CD8-positive, alpha-beta memory T cell (primary cell): Measurements from ENCODE around the gene TPSD1. TPM values are rescaled to one million over a fixed set of nuclear protein-coding genes. Genes with fewer than 3 reads are reported as not detected.
A peak's percentile ranks its signal among the peaks of the same experiment; 100 is the strongest.
"Not testable (repeated sequence)": the region's sequence is repeated elsewhere in the genome, so short reads cannot be mapped to it uniquely, and the experiment has no call there.

Experiments
- CTCF ChIA-PET: fragments of 350-600 bp; sonication (Branson Sonifier 250); formaldehyde crosslinking; loops from one replicate; lab custom pipeline; 2021; ENCODE audit warnings: antibody characterized with exemption; lab: Charles Lee
- POLR2A ChIA-PET: fragments of 350-600 bp; sonication (Branson Sonifier 250); formaldehyde crosslinking; loops from one replicate; lab custom pipeline; 2021; ENCODE audit warnings: antibody characterized with exemption; lab: Charles Lee
- DNase-seq, 5 donors: peaks; one replicate each; pipeline versions ENCODE4 v3.0.0 to v3.0.0-alpha.2; 2020 to 2022; ENCODE audit warnings: mixed read lengths in 1 of 5
- H3K27ac ChIP-seq: one replicate; pipeline ENCODE4 v1.7.0; 2013; ENCODE audit warnings: low read depth, mild to moderate bottlenecking, low read length, moderate library complexity
- H3K27me3 ChIP-seq: 2 replicates; pipeline ENCODE4 v1.7.0; 2013; ENCODE audit warnings: low read length, mild to moderate bottlenecking; ENCODE audit not compliant: insufficient read depth, poor library complexity, severe bottlenecking
- H3K36me3 ChIP-seq: 2 replicates; pipeline ENCODE4 v1.7.0; 2013; ENCODE audit warnings: mild to moderate bottlenecking, low read length, moderate library complexity; ENCODE audit not compliant: insufficient read depth
- H3K4me1 ChIP-seq: 2 replicates; pipeline ENCODE4 v1.7.0; 2013; ENCODE audit warnings: mild to moderate bottlenecking, low read length, moderate library complexity; ENCODE audit not compliant: insufficient read depth
- H3K4me3 ChIP-seq: 2 replicates; pipeline ENCODE4 v1.7.0; 2013; ENCODE audit warnings: mild to moderate bottlenecking, low read length
- H3K9me3 ChIP-seq: 2 replicates; pipeline ENCODE4 v1.7.0; 2013; ENCODE audit warnings: mild to moderate bottlenecking, low read length
- H3K27ac Mint-ChIP-seq, 8 donors: one replicate each; pipeline ENCODE4 v1.8.0; 2020 to 2021; ENCODE audit warnings: mixed read lengths in 8 of 8, mild to moderate bottlenecking in 6 of 8, inconsistent platforms in 3 of 8, moderate library complexity in 3 of 8
- H3K27me3 Mint-ChIP-seq, 2 donors: one replicate each; pipeline ENCODE4 v1.8.0; 2020 to 2021; ENCODE audit warnings: mixed read lengths in 2 of 2, mild to moderate bottlenecking in 1 of 2, moderate library complexity in 1 of 2
- H3K36me3 Mint-ChIP-seq, 3 donors: one replicate each; pipeline ENCODE4 v1.8.0; 2020 to 2021; ENCODE audit warnings: mixed read lengths in 3 of 3, inconsistent platforms in 1 of 3, mild to moderate bottlenecking in 1 of 3
- H3K4me1 Mint-ChIP-seq, 3 donors: one replicate each; pipeline ENCODE4 v1.8.0; 2020 to 2021; ENCODE audit warnings: mixed read lengths in 3 of 3, inconsistent platforms in 1 of 3, mild to moderate bottlenecking in 1 of 3
- H3K4me3 Mint-ChIP-seq, 7 donors: one replicate each; pipeline ENCODE4 v1.8.0; 2020 to 2021; ENCODE audit warnings: mixed read lengths in 7 of 7, mild to moderate bottlenecking in 6 of 7, moderate library complexity in 4 of 7, inconsistent platforms in 2 of 7
- H3K9me3 Mint-ChIP-seq, 5 donors: one replicate each; pipeline ENCODE4 v1.8.0; 2020 to 2022; ENCODE audit warnings: mixed read lengths in 5 of 5, mild to moderate bottlenecking in 3 of 5, moderate library complexity in 2 of 5, inconsistent platforms in 1 of 5
- polyA plus RNA-seq: library from polyadenylated mRNA; unstranded; fragments of 300-500 nt; fragmentation: Illumina TruSeq; gene quantifications from one replicate; pipeline ENCODE4 v1.2.3, GENCODE V29; 2021
- total RNA-seq, 2 experiments: library from RNA; stranded (reverse); gene quantifications; one replicate each; pipeline ENCODE4 v1.2.3, GENCODE V29; 2021

TPSD1 gene
- total and polyA plus RNA-seq, 3 experiments from 2014 or later: not detected

DNA sequence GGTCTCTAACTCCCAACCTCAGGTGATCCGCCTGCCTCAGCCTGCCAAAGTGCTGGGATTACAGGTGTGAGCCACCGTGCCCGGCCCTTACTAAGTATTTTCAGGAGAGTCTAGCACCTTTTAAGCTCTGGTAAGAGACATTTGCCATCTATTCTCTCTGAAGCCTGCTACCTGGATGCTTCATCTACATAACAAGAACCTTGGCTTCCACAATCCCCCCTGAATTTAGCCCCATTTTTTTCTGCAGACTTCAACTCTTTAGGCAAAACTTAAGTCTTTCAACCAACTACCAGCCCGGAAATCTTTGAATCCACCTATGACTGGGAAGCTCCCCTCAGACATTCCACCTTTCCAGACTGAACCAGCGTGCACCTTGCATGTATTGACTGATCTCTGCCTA, 39.6 kb downstream of the TPSD1 start:
- Histone ChIP-seq H3K4me1 (peaks cover 2% of the 10 kb centered on the region), H3K36me3 (no peaks in the 10 kb centered on the region), H3K27me3 (no peaks in the 10 kb centered on the region), H3K27ac (no peak overlapping the region), H3K9me3 (no peaks in the 10 kb centered on the region), H3K4me3 (no peak overlapping the region)
- peaks cover 0 to 5% (median 0%) of the 10 kb centered on the region in 3 donors for H3K36me3 Mint-ChIP-seq
- H3K9me3 Mint-ChIP-seq: no peaks in the 10 kb centered on the region
- no peak overlapping the region for H3K27ac Mint-ChIP-seq
- peaks cover 29 to 59% of the 10 kb centered on the region in 2 donors for H3K27me3 Mint-ChIP-seq
- DNase-seq: no peak
- ChIA-PET POLR2A (interaction anchor here (0.6 kb wide), 1 partner anchor 373 kb away, joined by 3 read pairs; no protein-coding TSS in a partner anchor), CTCF (interaction anchor here (1.2 kb wide), 1 partner anchor 10 kb away, joined by 4 read pairs; no protein-coding TSS in a partner anchor)
- no peak overlapping the region for H3K4me3 Mint-ChIP-seq
- H3K4me1 Mint-ChIP-seq: peaks cover 0 to under 1% (median 0%) of the 10 kb centered on the region in 3 donors

DNA sequence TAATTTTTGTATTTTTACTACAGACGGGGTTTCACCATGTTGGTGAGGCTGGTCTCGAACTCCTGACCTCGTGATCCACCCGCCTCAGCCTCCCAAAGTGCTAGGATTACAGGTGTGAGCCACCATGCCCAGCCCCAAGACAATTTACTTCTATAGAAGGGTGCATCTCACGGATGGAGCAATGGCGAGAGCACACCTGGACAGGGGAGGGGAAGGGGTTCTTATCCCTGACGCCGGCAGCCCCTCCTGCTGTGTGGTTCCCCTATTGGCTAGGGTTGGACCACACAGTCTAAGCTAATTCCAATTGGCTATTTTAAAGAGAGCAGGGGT, 40.8 kb downstream of the TPSD1 start:
- POLR2A ChIA-PET, H3K4me3 Mint-ChIP-seq, H3K9me3 ChIP-seq, DNase-seq, H3K36me3 Mint-ChIP-seq, H3K4me3 ChIP-seq, H3K27ac ChIP-seq, H3K4me1 ChIP-seq, CTCF ChIA-PET, H3K27me3 ChIP-seq, H3K9me3 Mint-ChIP-seq, H3K36me3 ChIP-seq, H3K4me1 Mint-ChIP-seq, H3K27ac Mint-ChIP-seq: not testable (repeated sequence)
- H3K27me3 Mint-ChIP-seq: peaks cover 20 to 53% of the 10 kb centered on the region in 2 donors

DNA sequence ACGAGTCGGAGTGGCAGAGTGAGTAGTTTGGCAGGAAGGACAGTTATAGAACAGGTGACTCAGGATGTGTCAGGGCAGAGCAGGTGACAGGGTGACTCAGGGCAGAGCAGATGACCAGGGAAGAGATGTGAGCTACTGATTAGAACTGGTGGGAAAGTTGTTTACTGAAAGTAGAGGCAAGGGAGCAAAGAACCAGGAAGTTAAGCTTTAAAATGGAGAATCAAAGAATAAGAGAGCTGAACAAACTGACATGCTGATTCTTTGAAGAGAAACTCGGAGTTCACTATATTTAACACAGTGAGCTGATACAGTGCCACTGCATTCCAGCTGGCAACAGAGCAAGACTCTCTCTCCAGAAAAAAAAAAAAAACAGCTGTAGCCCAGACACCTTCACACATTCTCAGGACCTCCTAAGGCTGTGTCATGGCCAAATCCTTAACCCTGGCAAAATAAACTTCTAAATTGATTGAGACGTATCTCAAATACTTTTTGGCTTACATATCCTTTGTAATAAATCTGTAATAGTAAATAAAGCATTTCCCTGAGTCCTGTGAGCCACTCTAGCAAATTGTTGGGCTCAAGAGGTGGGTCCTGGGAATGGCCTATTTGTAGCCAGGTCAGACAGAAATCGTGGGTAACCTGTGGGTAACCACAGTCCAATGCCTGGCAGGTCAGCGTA, 41.3 kb downstream of the TPSD1 start:
- H3K36me3 Mint-ChIP-seq: peaks cover 0 to 5% (median 0%) of the 10 kb centered on the region in 3 donors
- H3K9me3 ChIP-seq: no peaks in the 10 kb centered on the region
- H3K27ac Mint-ChIP-seq: no peak overlapping the region
- no peak overlapping the region for H3K4me3 ChIP-seq
- H3K9me3 Mint-ChIP-seq: no peaks in the 10 kb centered on the region
- no peak overlapping the region for H3K4me3 Mint-ChIP-seq
- ChIA-PET CTCF (no interaction called here), POLR2A (no interaction called here)
- H3K27me3 ChIP-seq: no peaks in the 10 kb centered on the region
- H3K27me3 Mint-ChIP-seq: peaks cover 20 to 49% of the 10 kb centered on the region in 2 donors
- DNase-seq: no peak
- H3K4me1 Mint-ChIP-seq: peaks cover 0 to 10% (median 3%) of the 10 kb centered on the region in 3 donors
- H3K36me3 ChIP-seq: no peaks in the 10 kb centered on the region
- peaks cover 5% of the 10 kb centered on the region for H3K4me1 ChIP-seq
- peak overlapping the region; percentile 64 for H3K27ac ChIP-seq

DNA sequence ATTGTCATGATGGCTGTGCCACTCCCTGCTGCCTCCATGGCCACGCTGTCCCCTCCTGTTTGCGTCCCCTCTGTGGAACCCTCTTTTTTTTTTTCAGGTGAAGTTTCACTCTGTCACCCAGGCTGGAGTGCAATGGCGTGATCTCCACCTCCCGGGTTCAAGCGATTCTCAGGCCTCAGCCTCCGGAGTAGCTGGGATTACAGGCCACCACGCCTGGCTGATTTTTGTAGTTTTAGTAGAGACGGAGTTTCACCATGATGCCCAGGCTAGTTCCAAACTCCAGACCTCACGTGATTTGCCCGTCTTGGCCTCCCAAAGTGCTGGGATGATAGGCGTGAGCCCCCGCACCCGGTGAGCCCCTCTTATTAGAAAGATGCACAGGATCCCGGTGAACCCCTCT, 42.5 kb downstream of the TPSD1 start:
- CTCF ChIA-PET: no interaction called here
- no peak overlapping the region for H3K4me3 Mint-ChIP-seq
- no peak for DNase-seq
- peaks cover 20 to 40% of the 10 kb centered on the region in 2 donors for H3K27me3 Mint-ChIP-seq
- POLR2A ChIA-PET: no interaction called here
- Histone ChIP-seq H3K4me3 (no peak overlapping the region), H3K27me3 (no peaks in the 10 kb centered on the region), H3K27ac (peak overlapping the region; percentile 81), H3K4me1 (peaks cover 5% of the 10 kb centered on the region), H3K36me3 (no peaks in the 10 kb centered on the region), H3K9me3 (no peaks in the 10 kb centered on the region)
- H3K9me3 Mint-ChIP-seq: no peaks in the 10 kb centered on the region
- no peak overlapping the region for H3K27ac Mint-ChIP-seq
- H3K4me1 Mint-ChIP-seq: peaks cover 0 to 17% (median 6%) of the 10 kb centered on the region in 3 donors
- H3K36me3 Mint-ChIP-seq: peaks cover 0 to 5% (median 0%) of the 10 kb centered on the region in 3 donors

DNA sequence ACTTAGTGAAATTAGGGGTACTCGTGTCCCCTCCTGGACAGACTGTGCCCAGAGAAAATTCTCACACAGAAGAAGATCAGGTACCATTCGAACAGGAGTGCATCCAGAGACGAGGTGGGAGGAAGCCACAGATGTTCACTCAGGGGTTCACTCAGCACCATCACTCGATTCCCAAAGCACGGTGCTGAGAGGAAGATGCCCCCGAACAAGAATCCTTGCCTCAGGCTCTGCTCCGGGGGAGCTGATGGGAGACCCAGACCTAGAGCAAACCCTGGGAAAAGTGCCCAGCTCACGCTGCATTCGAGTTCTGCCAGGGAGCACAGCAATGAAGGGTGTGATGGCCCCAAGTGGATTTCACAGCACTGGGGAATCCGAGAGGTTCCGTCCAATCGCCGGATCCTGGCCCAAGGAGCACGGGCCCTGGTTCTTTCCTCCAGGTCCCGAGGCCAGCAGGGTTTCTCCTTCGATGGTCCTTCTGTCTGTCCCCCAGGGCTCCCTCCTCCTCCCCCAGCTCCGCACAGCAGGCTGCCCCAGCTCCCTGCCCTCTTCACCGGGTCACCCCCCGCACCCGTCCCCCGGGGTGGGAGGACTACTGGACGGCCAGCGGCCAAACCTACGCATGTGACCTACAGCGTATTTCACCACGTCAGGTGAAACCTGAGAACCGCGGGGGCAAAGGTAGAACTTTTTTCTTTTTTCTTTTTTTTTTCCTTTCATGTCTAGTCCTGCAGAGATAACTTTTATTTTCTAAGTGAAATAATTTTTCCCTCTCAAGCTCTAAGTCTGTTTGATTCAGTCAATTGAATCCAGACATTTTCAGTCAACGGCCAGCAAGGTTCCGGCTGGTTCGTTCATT, 43.4 kb downstream of the TPSD1 start:
- Mint-ChIP-seq H3K27ac (no peak overlapping the region), H3K4me1 (peaks cover 6 to 25% (median 11%) of the 10 kb centered on the region in 3 donors), H3K27me3 (peaks cover 15 to 32% of the 10 kb centered on the region in 2 donors), H3K4me3 (no peak overlapping the region), H3K9me3 (no peaks in the 10 kb centered on the region), H3K36me3 (peaks cover 0 to 2% (median 0%) of the 10 kb centered on the region in 3 donors)
- no peak for DNase-seq
- CTCF ChIA-PET: interaction anchor here (1.1 to 1.3 kb wide), 2 partner anchors 13 to 64 kb away, joined by 3 to 5 read pairs; no protein-coding TSS in a partner anchor
- peaks cover 14% of the 10 kb centered on the region for H3K4me1 ChIP-seq
- POLR2A ChIA-PET: no interaction called here
- no peaks in the 10 kb centered on the region for H3K36me3 ChIP-seq
- H3K27me3 ChIP-seq: no peaks in the 10 kb centered on the region
- H3K4me3 ChIP-seq: no peak overlapping the region
- H3K9me3 ChIP-seq: no peaks in the 10 kb centered on the region
- H3K27ac ChIP-seq: peak overlapping the region; percentile 81

DNA sequence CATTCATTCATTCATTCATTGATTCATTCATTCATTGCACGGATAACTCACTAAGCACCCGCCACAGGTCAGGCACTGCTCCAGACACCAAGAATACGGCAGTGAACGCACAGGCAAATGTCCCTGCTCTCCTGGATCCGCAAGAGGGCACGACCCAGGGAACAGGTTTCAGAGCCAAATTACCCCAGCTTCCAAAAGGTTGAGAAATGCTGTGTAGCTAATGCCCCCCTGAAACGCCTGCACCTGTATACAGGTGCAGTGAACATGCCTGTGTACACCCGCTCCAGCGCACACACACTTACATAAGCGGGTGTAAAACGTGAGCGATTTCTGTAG, 44.0 kb downstream of the TPSD1 start:
- Histone ChIP-seq H3K27ac (peak overlapping the region; percentile 81), H3K27me3 (no peaks in the 10 kb centered on the region), H3K4me3 (no peak overlapping the region), H3K4me1 (peaks cover 15% of the 10 kb centered on the region), H3K36me3 (no peaks in the 10 kb centered on the region), H3K9me3 (no peaks in the 10 kb centered on the region)
- H3K4me3 Mint-ChIP-seq: no peak overlapping the region
- H3K4me1 Mint-ChIP-seq: peaks cover 11 to 31% (median 14%) of the 10 kb centered on the region in 3 donors
- DNase-seq: no peak
- ChIA-PET POLR2A (no interaction called here), CTCF (interaction anchor here (1.1 to 1.7 kb wide), 3 partner anchors 10 to 64 kb away, joined by 3 to 5 read pairs (median 4); partner anchors contain the start of gene UBE2I)
- peaks cover 11 to 28% of the 10 kb centered on the region in 2 donors for H3K27me3 Mint-ChIP-seq
- H3K36me3 Mint-ChIP-seq: no peaks in the 10 kb centered on the region
- no peaks in the 10 kb centered on the region for H3K9me3 Mint-ChIP-seq
- H3K27ac Mint-ChIP-seq: no peak overlapping the region

DNA sequence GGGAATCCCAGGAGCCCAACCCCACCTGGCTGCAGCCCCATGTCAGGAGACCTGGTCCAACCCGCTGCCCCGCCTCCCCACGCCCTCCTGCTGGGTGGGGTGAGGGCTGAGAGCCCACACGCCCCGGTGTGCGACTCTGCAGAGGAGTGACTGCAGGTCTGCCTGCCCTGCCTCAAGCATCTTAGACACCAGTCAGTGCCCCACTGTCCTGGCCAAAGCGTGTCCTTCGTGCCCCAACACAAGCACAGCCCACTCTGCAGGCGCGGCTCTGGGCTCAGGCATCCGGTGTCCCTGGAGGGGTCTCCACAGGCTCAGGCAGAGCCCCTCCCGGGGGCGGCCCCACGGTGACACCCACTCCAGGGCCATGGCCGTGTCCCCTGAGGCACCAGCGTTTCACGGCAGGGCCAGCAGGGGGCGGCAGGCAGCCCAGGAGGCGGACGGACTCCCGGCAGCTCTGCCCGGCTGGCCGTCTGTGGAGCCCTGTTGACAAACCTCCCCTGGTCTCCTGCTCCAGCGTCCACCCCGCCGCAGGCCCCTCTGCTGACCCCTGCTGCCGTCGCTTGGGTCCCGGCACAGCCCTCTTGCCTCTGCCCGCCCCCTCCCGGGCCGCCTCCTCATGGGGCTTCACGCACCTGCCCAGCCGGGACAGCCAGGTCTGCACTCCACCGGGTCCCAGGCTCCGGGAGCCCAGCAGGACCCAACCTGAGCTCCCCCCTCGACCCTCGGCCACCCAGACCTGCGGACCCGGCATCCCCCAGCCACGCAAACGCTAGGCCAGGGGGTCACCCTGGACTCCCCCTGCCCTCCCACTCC, 45.0 kb downstream of the TPSD1 start:
- Histone ChIP-seq H3K9me3 (no peaks in the 10 kb centered on the region), H3K4me1 (peaks cover 15% of the 10 kb centered on the region), H3K27ac (no peak overlapping the region), H3K36me3 (no peaks in the 10 kb centered on the region), H3K27me3 (no peaks in the 10 kb centered on the region), H3K4me3 (no peak overlapping the region)
- CTCF ChIA-PET: interaction anchor here (0.7 to 1.8 kb wide), 5 partner anchors 9 to 78 kb away, joined by 3 to 8 read pairs (median 5); partner anchors contain the start of gene UBE2I
- H3K36me3 Mint-ChIP-seq: no peaks in the 10 kb centered on the region
- H3K9me3 Mint-ChIP-seq: no peaks in the 10 kb centered on the region
- no peak overlapping the region for H3K4me3 Mint-ChIP-seq
- H3K27ac Mint-ChIP-seq: no peak overlapping the region
- H3K27me3 Mint-ChIP-seq: peaks cover 11 to 23% of the 10 kb centered on the region in 2 donors
- peaks cover 11 to 31% (median 14%) of the 10 kb centered on the region in 3 donors for H3K4me1 Mint-ChIP-seq
- peak; percentile 59 to 81 (median 71) for DNase-seq
- POLR2A ChIA-PET: no interaction called here
